OCI-LY3 (cell line): ENCODE measurements around the gene CCR9.

Source experiments
- H2AFZ ChIP-seq: fragments of 200-600, 300-600 bp; shearing (Covaris generic); 2 replicates; pipeline ENCODE4 v1.6.0; 2014; ENCODE audit warnings: antibody characterized with exemption, low read depth, low read length
- H3K27ac ChIP-seq: fragments of 200-600, 300-600 bp; sonication (generic); 2 replicates; pipeline ENCODE4 v1.5.1; 2014; ENCODE audit warnings: mild to moderate bottlenecking, low read length, moderate library complexity, mixed read lengths
- H3K27me3 ChIP-seq: fragments of 200-600, 300-600 bp; sonication (generic); 2 replicates; pipeline ENCODE4 v1.6.1; 2014; ENCODE audit warnings: low read depth, low read length, mixed read lengths
- H3K36me3 ChIP-seq: fragments of 200-600, 300-600 bp; sonication (generic); replicated peaks from 2 replicates; pipeline ENCODE3; 2014; ENCODE audit warnings: low read depth, low read length, mixed read lengths
- H3K4me1 ChIP-seq: fragments of 300-600, 200-600 bp; sonication (generic); 2 replicates; pipeline ENCODE4 v1.6.1; 2014; ENCODE audit warnings: low read length, mixed read lengths
- H3K4me2 ChIP-seq: fragments of 200-600, 300-600 bp; sonication (generic); 2 replicates; pipeline ENCODE4 v1.6.1; 2014; ENCODE audit warnings: low read length, mixed read lengths
- H3K4me3 ChIP-seq: fragments of 300-600, 200-600 bp; sonication (generic); 2 replicates; pipeline ENCODE4 v1.5.1; 2014; ENCODE audit warnings: antibody characterized with exemption, mild to moderate bottlenecking, low read length, moderate library complexity
- H3K79me2 ChIP-seq: fragments of 300-600, 200-600 bp; shearing (Covaris generic); 2 replicates; pipeline ENCODE4 v1.6.1; 2014; ENCODE audit warnings: mild to moderate bottlenecking, low read length, mixed read lengths
- H3K9ac ChIP-seq: fragments of 300-600, 200-600 bp; shearing (Covaris generic); 2 replicates; pipeline ENCODE4 v1.6.0; 2014; ENCODE audit warnings: mild to moderate bottlenecking, low read length, moderate library complexity
- H3K9me3 ChIP-seq: fragments of 200-600, 300-600 bp; shearing (Covaris generic); 2 replicates; pipeline ENCODE4 v1.6.1; 2014; ENCODE audit warnings: low read length, mixed read lengths; ENCODE audit not compliant: insufficient read depth
- H4K20me1 ChIP-seq: fragments of 200-600, 300-600 bp; sonication (generic); 2 replicates; pipeline ENCODE4 v1.6.1; 2016; ENCODE audit warnings: low read length, mixed read lengths; ENCODE audit not compliant: insufficient read depth
- EZH2phosphoT487 ChIP-seq: fragments of 200-600 bp; shearing (Covaris generic); IDR thresholded peaks from 2 replicates; pipeline ENCODE4 v1.6.1; 2018; ENCODE audit warnings: antibody characterized with exemption, mixed run types, low read depth
- TF ChIP-seq, protein P1 (sequence below): fragments of 200-600, 300-600 bp; sonication (generic); IDR thresholded peaks from 2 replicates; pipeline ENCODE4 v1.5.1; 2014; ENCODE audit warnings: antibody characterized with exemption, low read length, low read depth

Gene CCR9

DNA sequence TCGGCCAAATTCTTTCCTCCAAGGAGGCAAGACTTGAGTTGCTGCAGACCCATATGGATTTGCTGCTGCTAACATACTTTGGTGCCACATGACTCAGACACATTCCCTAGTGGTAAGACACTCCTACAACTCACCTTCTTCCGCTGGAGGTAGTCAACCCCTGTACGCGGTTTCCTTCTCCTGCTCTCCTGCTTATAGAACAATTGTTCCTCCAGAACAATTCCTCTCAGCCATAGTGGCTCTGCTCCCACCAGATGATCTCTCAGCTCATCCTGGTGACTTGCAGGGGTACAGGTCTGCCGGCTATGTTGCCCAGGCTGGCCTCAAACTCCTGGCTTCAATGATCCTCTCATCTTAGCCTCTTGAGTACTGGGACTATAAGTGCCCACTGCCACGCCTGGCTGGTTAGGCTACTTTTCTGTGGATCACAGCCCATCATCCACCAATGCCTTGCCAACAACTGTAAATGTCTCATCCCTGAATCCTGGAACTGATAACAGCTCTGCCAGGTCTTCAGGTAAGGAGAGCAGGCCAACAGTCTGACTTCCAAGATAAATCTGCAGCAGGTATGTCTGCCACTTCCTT lies 54.5 kb downstream of the CCR9 start:
- Histone ChIP-seq H3K36me3 (peaks cover 29% of the 10 kb centered on the region), H3K9me3 (no peaks in the 10 kb centered on the region), H3K4me1 (peaks cover 12% of the 10 kb centered on the region), H3K9ac (no peak overlapping the region), H3K27me3 (no peaks in the 10 kb centered on the region), H3K4me2 (no peak overlapping the region), H2AFZ (no peak overlapping the region), H3K79me2 (no peaks in the 10 kb centered on the region), H3K27ac (no peak overlapping the region), H3K4me3 (no peak overlapping the region), H4K20me1 (0 out of 2 replicates have a peak, but pooled peaks cover 3% of the 10 kb centered on the region)
- TF ChIP-seq, protein P1, sequence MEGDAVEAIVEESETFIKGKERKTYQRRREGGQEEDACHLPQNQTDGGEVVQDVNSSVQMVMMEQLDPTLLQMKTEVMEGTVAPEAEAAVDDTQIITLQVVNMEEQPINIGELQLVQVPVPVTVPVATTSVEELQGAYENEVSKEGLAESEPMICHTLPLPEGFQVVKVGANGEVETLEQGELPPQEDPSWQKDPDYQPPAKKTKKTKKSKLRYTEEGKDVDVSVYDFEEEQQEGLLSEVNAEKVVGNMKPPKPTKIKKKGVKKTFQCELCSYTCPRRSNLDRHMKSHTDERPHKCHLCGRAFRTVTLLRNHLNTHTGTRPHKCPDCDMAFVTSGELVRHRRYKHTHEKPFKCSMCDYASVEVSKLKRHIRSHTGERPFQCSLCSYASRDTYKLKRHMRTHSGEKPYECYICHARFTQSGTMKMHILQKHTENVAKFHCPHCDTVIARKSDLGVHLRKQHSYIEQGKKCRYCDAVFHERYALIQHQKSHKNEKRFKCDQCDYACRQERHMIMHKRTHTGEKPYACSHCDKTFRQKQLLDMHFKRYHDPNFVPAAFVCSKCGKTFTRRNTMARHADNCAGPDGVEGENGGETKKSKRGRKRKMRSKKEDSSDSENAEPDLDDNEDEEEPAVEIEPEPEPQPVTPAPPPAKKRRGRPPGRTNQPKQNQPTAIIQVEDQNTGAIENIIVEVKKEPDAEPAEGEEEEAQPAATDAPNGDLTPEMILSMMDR = no peak
- TF ChIP-seq EZH2phosphoT487 = no peak

DNA sequence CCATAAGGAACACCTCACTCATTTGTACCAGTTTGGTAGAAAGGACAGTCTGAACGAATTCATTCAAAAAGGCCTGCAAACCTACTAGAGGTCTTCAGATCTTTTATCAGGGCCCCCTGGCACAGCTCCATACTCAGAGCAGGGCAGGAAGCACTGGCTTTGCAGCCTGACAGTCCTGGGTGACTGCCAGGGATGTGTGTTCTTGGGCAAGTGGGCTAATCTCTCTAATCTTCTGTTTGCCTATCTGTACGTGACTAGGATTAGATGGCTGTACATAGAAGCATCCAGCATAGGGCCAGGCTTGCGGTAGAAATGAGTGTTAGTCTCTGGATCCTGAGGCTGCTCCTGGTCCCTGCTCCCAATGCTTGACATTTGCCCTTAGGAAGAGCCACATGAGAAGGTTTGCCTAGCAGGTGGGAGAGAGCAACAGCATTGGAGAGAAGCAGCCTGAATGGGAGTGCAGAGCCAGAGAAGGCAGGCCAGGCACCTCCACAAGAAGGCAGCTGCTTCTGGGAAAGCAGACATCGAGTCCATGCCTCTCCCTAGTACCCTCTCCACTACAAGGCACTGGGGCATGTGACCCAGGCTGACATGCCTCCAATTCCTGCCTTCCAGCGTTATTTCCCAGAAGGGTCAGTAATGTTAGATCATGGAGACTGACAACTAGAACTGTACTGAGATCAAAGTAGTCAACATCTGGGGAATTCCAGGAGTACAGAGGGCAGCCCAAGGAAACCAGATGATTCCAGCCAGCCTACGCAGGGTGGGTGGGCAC lies 55.9 kb downstream of the CCR9 start:
- Histone ChIP-seq H3K27ac (no peak overlapping the region), H3K79me2 (no peaks in the 10 kb centered on the region), H3K4me1 (peaks cover 12% of the 10 kb centered on the region), H4K20me1 (0 out of 2 replicates have a peak, but pooled peaks cover 3% of the 10 kb centered on the region), H3K9me3 (no peaks in the 10 kb centered on the region), H3K4me2 (no peak overlapping the region), H2AFZ (no peak overlapping the region), H3K27me3 (no peaks in the 10 kb centered on the region), H3K4me3 (no peak overlapping the region), H3K36me3 (peaks cover 32% of the 10 kb centered on the region), H3K9ac (no peak overlapping the region)
- TF ChIP-seq, protein P1 = no peak
- TF ChIP-seq EZH2phosphoT487 = no peak

DNA sequence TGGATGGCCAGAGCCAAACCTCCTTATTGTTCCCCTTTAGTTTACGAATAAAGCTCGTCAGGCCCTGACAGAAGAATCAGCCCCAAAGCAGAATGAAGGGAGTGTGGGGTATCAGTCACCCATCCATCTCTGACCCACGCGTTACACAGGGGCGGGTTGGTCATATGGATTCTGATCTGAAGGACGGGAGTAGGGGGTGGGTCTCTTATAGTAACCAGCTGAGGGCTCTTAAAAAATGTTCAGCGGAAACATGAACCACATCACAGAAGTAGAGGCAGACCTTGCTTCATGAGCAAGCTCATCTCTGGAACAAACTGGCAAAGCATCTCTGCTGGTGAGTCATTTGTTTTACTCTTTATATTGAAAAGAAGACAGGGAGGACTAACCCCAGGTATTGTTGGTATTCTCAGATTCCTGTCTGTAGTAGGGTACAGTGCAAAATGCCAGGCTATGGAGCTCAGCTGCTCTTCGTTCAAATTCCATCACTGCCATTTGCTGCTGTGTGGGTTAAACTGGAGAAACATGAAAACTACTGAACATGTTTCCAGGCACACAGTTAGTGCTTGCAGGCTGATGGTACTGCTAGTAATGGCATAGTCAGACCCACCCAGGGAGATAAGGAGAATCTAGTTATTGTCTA lies 57.0 kb downstream of the CCR9 start, which contains the start of gene CXCR6:
Gene CXCR6, plus strand, starts transcription at position 258 of the 640 bp plus-strand sequence. CDS start 3,018 bp downstream, outside the sequence.
- no peaks in the 10 kb centered on the region for H3K27me3 ChIP-seq
- no peak within 1 kb of the TSS for H3K27ac ChIP-seq
- H3K4me2 ChIP-seq = no peak within 1 kb of the TSS
- H3K36me3 ChIP-seq = peaks cover 31% of the 10 kb centered on the region
- H3K79me2 ChIP-seq = no peaks in the 10 kb centered on the region
- no peak within 1 kb of the TSS for H3K9ac ChIP-seq
- H3K4me1 ChIP-seq = peaks cover 12% of the 10 kb centered on the region
- H4K20me1 ChIP-seq = 0 out of 2 replicates have a peak, but pooled peaks cover 3% of the 10 kb centered on the region
- no peaks in the 10 kb centered on the region for H3K9me3 ChIP-seq
- H3K4me3 ChIP-seq = no peak within 1 kb of the TSS
- TF ChIP-seq EZH2phosphoT487 = no peak
- TF ChIP-seq, protein P1 = no peak
- H2AFZ ChIP-seq = no peak within 1 kb of the TSS
